Measurements from ENCODE around the gene ZSWIM3.
"Not testable (repeated sequence)": the region's sequence is repeated elsewhere in the genome, so short reads cannot be mapped to it uniquely, and the experiment has no call there.

ZSWIM3 gene

DNA sequence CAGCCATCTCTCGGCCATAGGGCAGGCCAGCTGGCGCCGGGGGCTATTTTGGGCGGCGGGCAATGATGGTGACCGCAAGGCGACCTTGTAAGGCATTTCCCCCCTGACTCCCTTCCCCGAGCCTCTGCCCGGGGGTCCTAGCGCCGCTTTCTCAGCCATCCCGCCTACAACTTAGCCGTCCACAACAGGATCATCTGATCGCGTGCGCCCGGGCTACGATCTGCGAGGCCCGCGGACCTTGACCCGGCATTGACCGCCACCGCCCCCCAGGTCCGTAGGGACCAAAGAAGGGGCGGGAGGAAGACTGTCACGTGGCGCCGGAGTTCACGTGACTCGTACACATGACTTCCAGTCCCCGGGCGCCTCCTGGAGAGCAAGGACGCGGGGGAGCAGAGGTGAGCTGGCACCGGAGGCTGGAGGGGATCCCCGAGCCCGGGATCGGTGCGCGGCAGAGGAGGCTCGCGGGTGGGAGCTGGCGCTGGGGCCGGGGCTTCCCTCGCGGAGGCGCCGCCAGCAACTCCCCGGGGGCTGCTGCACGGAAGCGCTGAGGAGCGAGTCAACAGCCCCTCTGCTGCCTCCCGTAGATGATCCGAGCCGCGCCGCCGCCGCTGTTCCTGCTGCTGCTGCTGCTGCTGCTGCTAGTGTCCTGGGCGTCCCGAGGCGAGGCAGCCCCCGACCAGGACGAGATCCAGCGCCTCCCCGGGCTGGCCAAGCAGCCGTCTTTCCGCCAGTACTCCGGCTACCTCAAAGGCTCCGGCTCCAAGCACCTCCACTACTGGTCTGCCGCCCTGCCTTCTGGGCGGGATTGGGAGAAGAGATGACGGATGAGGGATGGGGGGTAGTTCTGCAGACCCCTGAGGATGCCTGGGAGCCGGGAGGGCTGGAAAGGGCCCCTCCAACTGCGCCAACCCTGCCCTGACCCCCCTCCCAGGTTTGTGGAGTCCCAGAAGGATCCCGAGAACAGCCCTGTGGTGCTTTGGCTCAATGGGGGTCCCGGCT, 33.9 kb downstream of the ZSWIM3 start, which contains the start of the genes CTSA and NEURL2:
Gene CTSA, plus strand, starts transcription at position 351 of the 999 bp plus-strand sequence. Its CDS starts 234 bp downstream, at position 585.
Gene NEURL2, minus strand, starts transcription at position 224 of the 999 bp plus-strand sequence. Its CDS starts 217 bp downstream, at position 7.
- peak; percentile 79 for DNase-seq (ENCODE audit: low read depth)

DNA sequence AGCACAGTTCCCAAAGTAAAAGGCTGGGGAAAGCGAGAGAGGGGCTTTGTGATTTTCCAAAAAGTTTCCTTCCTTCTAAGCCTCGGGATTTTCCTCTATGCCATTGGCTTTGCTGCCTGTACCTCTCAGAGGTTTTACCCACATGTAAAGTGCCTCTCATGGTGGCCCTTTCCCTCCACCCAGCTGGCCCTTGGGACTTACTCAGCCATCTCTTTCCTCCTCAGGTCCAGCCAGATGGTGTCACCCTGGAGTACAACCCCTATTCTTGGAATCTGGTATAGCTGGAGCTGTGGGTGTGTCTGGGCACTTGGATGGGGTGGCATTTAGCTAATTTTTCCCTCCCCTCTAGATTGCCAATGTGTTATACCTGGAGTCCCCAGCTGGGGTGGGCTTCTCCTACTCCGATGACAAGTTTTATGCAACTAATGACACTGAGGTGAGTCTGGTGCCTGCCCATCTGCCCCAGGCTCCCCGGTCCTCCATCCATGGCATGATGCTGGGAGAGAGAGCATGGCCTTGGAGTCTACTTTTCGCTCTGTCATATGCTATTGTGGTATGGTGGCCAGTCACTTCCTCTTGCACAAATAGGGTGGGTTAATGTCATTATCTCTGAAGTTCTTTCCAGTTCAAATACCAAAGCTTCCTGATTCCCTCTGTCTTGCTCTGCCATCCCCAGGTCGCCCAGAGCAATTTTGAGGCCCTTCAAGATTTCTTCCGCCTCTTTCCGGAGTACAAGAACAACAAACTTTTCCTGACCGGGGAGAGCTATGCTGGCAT, 34.8 kb downstream of the ZSWIM3 start:
- DNase-seq (ENCODE audit: low read depth): no peak

DNA sequence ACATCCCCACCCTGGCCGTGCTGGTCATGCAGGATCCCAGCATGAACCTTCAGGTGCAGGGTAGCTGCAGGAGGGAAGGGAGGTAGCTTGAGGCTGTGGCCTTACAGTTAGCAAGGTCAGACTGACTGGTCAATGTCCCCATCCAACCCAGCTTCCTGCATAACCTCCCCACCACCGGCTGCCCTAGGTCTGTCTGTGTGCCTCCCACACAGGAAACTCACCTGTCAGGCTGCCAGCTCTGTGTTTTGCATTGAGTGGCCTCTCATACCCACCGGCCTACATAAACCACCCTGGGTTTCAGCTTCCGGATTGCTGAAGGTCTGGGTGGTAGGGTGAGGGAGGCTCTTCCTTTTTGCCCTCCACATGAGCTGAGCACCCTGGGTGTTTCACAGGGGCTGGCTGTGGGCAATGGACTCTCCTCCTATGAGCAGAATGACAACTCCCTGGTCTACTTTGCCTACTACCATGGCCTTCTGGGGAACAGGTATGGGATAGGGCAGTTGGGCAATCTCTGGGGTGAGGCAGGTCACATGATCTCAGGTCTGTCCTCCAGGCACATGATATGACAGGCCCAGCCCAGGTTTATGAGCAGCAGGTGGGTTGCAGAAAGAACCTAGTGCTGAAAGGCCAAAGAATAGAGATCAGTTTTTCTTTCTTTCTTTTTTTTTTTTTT, 35.5 kb downstream of the ZSWIM3 start:
- peak; percentile 8 for DNase-seq (ENCODE audit: low read depth)

DNA sequence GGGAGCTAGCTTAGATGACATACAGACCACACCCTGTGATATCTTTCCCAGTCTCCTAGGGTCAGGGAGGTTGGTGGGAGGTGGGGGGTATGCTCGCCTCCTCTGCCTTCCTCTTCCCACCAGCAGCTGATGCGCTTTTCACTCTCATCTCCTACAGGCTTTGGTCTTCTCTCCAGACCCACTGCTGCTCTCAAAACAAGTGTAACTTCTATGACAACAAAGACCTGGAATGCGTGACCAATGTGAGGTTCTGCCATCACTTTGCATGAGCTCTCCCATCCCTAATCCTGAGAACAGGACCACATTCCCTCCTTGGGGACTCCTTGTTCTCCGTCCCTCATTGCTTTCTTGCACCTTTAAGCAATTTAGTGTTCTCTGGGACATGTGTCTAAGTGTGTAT, 36.4 kb downstream of the ZSWIM3 start:
- no peak for DNase-seq (ENCODE audit: low read depth)

- no peak for DNase-seq (ENCODE audit: low read depth)
These were observed 37.4 kb downstream of the ZSWIM3 start for GRCh38 chr20:45894797-45895196.

DNA sequence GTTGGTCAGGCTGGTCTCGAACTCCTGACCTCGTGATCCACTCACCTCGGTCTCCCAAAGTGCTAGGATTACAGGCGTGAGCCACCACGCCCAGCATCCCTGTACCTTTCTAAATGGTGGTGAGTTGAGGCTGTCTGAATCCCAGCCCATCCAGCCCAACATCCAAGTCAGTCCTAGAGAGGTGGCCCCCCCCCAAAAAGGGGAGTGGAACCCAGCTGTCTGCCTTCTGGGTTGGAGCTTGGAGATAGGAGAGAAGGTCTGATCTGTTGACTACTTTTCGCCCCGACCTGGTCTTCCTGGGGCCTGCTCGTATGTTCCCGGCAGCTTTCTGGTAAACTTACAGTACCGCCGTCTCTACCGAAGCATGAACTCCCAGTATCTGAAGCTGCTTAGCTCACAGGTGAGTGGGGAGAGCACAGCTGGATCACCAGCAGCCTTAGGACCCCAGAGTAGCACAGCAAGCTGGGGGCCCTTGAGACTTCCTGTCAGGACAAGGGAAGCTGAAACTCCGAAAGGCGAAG, 39.3 kb downstream of the ZSWIM3 start:
- no peak for DNase-seq (ENCODE audit: low read depth)

DNA sequence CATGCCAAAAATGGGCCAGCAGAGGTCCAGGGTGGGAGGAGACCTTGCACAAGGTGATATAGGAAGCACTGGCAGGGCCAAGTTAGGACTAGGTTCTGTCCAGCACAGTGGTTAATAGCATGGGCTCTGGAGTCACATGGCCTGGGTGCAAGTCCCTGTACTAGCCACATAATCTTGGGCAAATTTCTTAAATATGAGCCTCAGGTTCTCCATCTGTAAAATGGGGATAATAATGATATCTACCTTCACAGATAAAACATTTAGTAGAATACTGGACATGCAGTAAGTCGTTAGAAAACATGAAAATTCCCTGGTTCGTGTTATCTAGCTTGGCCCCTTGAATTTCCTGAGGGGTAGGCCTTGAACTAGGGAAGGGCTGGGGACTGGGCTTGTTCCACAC, 39.9 kb downstream of the ZSWIM3 start:
- DNase-seq (ENCODE audit: low read depth): no peak

GRCh38 chr20:45897692-45898091, 40.3 kb downstream of the ZSWIM3 start:
- no peak for DNase-seq (ENCODE audit: low read depth)

DNA sequence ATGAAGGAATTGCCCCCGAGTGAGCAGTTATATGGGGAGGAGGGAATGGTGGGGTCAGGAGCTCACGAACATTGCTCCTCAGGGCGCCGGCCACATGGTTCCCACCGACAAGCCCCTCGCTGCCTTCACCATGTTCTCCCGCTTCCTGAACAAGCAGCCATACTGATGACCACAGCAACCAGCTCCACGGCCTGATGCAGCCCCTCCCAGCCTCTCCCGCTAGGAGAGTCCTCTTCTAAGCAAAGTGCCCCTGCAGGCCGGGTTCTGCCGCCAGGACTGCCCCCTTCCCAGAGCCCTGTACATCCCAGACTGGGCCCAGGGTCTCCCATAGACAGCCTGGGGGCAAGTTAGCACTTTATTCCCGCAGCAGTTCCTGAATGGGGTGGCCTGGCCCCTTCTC, 40.9 kb downstream of the ZSWIM3 start:
- DNase-seq (ENCODE audit: low read depth): no peak

DNA sequence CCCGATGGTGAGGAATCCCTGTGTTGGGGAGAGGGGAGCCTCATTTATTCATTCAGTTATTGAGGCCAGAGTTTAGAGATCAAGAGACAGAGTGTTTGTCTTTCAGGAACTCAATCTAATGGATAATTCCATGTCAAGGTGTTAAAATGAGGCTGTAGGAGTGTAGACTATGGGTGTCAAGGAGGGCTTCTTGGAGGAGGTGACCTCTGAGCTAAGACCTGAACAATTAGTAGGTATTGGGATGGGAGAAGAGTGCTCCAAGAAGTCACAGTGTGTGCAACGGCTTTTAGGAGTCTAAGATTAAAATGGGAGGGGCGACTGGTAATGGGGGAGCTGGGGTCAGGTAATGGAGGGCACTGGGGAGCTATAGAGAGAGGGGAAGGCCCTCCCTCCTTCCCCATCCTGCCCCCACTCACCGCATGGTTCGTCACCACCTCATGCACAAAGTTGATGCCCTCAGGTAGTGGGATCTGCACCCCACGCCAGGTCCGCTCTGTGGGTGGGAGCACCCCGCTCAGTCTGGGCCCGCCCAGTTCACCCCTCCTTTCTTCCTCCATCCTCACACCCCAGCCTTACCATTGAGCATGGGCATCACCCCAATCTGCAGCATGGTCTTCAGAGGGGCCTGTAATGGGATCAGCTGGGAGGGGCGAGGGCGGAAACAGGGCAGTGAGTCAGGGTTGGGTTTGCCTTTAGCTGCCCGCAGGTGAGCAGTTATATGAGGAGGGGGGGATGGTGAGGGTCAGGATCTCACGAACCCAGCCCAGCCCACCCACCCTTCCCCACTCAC, 41.8 kb downstream of the ZSWIM3 start:
- DNase-seq (ENCODE audit: low read depth): no peak

DNA sequence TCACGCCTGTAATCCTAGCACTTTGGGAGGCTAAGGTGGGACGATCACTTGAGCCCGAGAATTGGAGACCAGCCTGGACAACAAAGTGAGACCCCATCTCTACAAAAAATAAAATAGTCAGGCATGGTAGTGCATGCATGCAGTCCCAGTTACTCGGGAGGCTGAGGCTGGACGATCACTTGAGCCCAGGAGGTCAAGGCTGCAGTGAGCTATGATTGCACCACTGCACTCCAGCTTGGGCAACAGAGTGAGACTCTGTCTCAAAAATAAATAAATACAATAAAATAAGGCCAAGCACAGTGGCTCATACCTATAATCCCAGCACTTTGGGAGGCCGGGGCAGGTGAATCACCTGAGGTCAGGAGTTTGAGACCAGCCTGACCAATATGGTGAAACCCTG, 43.9 kb downstream of the ZSWIM3 start:
- DNase-seq (ENCODE audit: low read depth): not testable (repeated sequence)

GRCh38 chr20:45902199-45902701, 44.8 kb downstream of the ZSWIM3 start:
- DNase-seq (ENCODE audit: low read depth): no peak

- no peak for DNase-seq (ENCODE audit: low read depth)
These were observed 47.4 kb downstream of the ZSWIM3 start for GRCh38 chr20:45904583-45905504.

DNA sequence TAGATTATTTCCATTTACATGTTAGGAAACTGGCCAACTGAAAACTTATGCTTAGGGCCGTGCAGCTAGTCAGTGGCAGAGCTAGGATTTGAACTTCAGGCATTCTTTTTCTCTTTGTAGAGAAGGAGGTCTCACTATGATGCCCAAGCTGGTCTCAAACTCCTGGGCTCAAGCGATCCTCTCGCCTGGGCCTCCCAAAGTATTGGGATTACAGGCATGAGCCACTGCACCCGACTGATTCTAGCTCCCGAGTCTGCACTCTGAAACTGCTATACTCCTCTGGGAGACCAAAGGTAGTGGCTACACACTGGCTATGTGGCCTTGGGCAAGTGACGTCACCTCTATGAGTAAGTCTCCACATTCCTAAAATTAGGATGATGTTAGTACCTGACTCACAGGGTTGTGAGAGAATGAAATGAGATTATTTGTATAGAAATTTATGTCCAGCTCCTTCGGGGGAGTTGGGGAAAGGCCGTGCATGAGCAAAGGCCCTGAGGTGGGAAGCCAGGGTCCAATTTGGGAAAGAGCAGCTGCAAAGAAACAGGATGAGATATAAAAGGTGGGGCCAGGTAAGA, 48.2 kb downstream of the ZSWIM3 start:
- DNase-seq (ENCODE audit: low read depth): no peak

DNA sequence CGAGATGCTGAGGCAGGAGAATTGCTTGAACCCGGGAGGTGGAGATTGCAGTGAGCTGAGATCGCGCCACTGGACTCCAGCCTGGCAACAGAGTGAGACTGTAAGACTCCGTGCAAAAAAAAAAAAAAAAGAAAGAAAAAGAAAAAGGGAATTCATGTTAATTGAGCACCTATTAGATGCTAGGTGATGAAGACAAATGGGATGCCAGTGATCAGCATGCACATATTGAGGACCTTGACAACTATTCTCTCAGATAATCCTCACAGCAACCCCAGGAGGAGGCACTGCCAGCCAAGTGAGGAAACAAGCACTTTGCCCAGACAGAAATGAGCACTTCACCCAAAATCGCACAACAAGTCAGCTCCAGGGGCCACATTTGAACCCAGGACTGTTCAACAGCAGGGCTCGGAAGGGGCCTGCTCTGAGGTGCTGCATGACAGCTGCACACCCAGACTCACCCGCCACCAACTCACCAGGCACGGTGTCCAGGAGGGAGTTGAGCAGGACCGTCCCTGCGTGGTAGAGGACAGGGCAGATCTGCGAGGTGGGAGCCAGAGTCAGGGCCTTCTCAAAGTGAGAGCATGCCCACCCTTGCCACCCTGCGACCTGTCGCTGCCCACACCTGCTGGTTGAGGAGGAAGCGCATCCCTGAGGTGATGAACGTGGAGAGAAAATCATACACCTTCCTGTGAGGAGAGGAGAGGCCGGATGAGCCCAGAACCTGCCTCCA, 50.0 kb downstream of the ZSWIM3 start:
- no peak for DNase-seq (ENCODE audit: low read depth)

DNA sequence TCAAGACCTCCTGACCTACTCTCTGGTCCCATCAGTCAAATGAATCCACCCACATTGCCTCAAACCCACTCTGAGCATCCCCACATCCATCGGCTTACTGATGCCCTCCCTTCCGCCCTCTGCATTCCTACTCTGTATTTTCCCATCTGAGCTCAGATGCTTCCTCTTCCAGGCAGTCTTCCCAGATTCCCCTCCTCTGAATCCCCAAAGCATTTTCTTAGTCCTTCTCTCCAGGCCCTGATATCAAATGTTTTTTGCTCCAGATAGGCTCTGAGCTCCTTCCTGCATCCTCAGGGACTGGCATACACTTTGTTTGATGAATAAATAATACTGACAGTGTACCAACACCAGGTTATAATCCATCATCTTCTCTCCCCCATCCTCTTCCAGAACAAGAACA, 50.7 kb downstream of the ZSWIM3 start:
- DNase-seq (ENCODE audit: low read depth): no peak

GRCh38 chr20:45909336-45909808, 52.0 kb downstream of the ZSWIM3 start:
- DNase-seq (ENCODE audit: low read depth): no peak

DNA sequence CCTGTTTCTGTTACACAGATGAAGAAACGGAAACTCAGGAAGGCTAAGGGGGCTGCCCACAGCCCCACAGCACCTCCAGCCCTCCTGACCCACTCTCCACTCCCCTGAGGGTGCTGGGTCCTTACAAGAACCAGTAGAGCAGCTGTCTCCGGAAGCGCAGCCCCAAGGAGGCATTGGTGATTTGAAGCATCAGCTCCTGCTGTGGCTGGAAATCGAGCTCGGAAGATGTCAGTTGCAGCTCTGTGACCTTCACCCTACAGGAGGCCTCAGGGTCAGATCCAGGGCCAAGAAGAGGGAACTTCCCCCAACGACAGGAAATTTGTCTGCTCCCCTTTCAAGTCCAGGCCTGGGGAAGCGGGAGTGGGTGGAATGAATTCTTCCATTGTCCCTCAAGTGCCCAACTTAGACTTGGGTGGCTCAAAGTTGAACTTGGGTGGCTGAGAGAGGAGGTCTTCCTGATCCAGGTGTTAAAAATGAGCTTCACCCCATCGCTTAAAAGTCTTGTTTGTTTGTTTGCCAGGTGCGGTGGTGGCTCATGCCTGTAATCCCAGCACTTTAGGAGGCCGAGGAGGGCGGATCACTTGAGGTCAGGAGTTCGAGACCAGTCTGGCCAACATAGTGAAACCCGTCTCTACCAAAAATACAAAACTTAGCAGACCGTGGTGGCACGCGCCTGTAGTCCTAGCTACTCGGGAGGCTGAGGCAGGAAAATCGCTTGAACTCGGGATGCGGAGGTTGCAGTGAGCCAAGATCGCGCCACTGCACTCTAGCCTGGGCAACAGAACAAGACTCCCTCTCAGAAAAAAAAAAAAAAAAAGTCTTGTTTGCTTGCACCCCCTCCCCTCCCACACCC, 52.6 kb downstream of the ZSWIM3 start:
- DNase-seq (ENCODE audit: low read depth): no peak
